Hepatocyte (in vitro differentiated cells): ENCODE data around the gene FBXO42.

Experiments used
- CTCF ChIP-seq: fragments of 200-600 bp; sonication (generic); IDR thresholded peaks from 2 replicates; pipeline ENCODE4 v1.5.1; 2016; ENCODE audit warnings: antibody characterized with exemption, mild to moderate bottlenecking; ENCODE audit not compliant: poor library complexity
- EZH2 ChIP-seq: fragments of 200-600 bp; sonication (generic); IDR thresholded peaks from 2 replicates; pipeline ENCODE4 v1.6.1; 2016; ENCODE audit warnings: antibody characterized with exemption, mild to moderate bottlenecking, borderline replicate concordance
- EZH2phosphoT487 ChIP-seq: fragments of 200-600 bp; sonication (generic); IDR thresholded peaks from one replicate; pipeline ENCODE4 v1.6.1; 2018; ENCODE audit warnings: antibody characterized with exemption, mild to moderate bottlenecking, low read depth, moderate library complexity; ENCODE audit not compliant: unreplicated experiment, severe bottlenecking

DNA sequence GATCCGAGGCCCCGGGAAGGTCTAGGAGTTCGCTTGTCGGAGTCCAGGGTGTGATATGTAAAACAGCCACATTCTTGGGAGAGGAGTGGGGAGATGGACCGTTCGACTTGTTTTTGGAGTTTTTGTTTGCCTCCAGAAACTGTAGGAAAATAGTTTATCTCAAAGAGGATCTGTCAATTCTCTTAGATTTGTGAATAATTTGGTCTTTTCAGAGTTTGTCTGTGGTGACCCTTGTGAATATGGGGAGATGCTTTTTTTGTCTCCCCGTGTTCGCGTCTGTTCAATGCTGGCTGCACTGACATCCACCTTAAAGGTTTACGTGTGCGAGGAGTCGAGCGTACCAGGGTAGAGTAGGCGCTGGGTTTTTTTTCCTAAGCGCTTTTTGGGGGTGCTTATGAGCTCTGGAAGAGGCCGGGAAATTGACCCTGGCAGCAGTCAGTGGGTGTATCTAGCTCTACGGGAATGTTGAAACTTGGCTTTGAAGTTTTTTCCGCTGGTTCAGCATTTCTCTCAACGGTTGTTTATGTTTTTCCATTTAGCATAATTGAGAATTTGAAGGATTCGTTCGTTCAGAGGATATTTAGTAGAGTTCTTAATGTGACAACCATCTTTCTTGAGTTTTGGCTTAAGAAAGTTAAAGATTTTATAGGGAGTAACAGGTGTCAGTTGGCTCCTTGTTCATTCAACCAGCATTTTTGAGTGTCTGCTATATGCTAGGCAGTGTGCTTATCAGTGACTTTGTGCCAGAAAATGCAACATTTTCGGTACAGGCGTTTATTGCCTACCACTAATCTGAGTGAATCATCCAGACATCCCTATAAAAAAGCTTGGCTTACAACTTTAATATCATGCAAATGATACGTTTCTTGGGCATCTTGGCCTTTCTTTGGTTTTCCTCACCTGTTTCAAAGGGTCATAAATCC, 15.9 kb upstream of the FBXO42 start:
- TF ChIP-seq CTCF (no peak), EZH2 (no peak), EZH2phosphoT487 (no peak)
